SKM-1 (cell line): ENCODE data around the gene NCS1.
"Not testable (repeated sequence)": the region's sequence is repeated elsewhere in the genome, so short reads cannot be mapped to it uniquely, and the experiment has no call there.

Experiments
- DNase-seq: peaks from one replicate; lab custom pipeline; 2025; ENCODE audit not compliant: unreplicated experiment; lab: John Stamatoyannopoulos, UW

Gene NCS1

DNA sequence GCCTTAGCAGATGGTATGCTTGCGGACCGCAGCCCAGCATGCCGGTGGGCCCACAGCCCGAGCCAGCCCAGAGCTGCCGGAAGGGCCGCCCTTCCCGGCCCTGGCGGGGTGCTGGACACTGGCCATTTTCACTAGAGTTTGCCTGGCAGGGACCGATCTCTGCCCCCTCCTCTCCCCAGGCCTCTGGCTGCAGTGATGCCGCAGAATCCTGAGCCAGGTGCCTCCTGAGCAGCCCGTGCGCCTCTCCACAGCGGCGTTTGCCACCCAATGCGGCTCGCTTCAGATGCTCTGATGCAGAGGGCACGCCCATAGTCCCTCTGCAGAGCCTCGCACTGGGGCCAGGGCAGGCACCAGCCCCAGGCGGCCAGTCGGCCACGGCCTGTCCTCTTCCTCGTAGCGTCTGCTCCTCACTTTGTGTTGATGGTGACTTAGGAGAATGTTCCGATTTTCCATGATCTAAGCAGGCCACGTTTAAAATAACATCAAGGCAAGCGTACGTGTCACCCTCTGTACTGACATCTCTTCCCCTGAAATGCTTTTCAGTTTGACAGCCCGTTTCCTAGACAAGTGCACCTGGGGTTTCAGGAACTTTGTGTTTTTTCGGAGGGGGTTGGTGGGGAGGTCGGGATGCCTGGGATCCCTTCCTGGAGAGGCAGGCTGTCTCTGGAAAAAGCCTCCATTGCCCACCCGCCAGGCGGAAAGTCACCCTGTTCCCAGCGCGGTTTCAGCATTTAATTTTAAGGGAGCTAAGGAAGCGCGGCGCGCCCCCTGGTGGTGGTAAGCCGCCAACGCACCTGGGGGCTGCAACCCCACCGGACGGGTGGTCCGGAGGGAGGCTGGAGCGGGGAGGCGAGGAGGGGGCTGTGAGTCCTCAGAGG, 63.6 kb downstream of the NCS1 start:
- DNase-seq, result peak; percentile 4

DNA sequence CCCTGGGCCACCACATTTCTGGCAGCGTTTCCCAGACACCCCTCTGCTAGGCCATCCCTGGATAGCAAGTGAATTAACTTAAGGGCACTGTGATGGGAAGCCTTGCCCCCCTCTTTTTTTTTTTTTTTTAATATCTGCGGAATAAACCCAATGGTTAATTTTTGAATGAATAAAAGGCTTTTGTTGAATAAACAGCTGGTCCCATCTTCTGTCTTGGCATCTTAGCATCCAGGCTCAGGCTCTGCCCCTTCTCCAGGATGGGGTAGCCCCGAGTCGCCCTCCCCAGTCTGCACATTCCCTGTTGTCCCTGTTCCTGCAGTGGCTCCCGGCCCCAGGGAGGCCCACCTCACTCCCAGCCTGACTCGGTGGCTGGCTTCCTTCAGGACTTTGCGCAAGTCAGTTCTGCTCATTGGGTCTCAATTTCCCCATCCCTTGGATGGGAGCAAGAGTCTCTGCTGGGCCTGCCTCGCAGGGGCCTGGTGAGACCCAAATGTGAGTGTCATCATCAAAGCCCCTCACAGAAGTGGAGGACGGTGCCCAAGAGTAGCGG, 64.3 kb downstream of the NCS1 start:
- no peak for DNase-seq

DNA sequence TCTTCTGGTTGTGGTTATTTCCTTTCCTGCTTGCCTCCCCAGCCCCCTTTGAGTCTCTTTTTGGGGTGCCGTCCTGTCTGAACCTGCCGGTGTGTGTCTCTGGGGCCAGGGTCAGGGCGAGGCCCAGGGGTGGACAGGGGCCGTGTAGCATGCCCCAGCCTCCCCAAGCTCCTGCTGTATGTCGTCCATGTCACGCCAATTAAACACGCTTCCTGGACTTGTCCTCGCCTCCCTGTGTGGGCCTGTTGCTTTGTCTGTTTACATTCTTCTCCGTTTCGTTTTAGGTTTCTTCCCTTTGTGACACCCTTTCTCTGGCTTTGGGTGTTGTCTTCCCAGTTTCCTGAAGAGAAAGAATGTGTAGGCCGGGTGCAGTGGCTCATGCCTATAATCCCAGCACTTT, 64.9 kb downstream of the NCS1 start:
- DNase-seq, result no peak

DNA sequence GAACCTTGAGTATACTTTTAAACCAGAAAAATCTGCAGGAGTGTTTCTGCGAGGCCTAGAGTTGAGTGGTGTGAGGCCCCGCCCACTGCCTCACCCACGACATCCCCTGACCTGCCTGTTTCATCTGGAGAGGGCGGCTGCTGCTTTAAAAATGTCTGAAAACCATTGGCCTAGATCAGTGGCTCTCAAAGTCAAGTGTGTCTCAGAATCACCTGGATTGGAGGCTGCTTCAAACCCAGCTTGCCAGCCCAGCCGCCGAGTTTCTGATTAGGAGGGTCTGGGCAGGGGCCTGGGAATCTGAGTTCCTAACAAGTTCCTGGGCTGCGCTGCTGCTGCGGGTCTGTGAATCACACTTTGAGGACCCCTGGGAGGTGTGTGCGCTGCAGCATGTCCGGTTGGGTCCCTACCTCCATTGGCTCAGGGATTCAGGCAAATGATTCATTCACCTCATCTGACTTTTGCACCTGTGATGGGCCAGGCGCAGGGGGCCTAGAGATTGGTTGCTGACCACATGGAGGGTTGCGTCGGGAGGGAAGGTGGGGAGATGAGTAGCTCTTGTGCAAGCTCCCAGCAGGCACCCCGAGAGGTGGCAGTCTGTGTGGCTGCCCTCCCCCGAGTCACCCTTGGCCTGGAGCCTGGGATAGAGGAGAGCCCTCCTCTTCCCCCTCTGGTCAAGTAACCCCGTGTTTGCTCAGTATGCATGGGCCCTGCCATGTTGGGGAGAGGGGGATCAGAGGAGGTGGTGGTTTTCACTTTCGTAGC, 65.7 kb downstream of the NCS1 start:
- DNase-seq, result no peak

DNA sequence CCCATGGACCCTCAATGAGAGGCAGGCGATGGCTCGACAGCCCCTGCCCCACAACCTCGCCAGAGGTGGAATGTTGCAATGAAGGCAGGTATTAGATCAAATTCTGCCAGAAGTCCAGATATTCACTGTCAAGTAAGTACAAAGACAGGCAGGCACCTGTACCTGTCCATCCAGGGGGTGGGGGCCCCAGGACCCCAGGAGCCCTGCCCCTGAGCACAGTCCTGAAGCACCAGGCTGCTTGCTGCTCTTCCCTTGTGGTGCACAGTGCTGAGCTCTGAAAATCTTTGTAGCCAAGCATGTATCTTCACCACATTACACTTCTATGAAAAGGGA, 67.1 kb downstream of the NCS1 start:
- no peak for DNase-seq

DNA sequence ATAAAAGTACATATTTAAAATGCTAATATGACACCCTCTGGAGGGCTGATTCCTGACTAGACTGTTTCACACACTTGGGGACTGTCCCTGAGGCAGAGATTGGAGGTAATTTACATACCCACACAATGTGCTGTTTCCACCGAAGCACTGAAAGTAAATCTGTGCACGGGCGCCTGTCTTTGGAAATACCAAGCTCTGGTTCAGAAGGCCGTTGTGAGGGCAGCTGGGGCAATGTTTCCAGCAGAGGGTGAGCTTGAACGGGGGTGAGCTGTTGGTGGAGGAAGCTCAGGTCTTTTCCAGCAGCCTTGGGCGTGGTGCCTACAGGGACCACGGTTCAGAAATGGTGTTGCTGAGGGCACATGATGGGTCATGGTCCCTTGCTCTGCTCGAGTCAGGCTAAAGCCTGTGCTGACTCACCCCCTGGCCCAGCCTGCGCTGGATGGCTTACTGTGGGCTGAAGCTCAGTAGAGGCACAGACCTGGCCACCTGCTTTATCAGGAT, 67.6 kb downstream of the NCS1 start:
- no peak for DNase-seq

DNA sequence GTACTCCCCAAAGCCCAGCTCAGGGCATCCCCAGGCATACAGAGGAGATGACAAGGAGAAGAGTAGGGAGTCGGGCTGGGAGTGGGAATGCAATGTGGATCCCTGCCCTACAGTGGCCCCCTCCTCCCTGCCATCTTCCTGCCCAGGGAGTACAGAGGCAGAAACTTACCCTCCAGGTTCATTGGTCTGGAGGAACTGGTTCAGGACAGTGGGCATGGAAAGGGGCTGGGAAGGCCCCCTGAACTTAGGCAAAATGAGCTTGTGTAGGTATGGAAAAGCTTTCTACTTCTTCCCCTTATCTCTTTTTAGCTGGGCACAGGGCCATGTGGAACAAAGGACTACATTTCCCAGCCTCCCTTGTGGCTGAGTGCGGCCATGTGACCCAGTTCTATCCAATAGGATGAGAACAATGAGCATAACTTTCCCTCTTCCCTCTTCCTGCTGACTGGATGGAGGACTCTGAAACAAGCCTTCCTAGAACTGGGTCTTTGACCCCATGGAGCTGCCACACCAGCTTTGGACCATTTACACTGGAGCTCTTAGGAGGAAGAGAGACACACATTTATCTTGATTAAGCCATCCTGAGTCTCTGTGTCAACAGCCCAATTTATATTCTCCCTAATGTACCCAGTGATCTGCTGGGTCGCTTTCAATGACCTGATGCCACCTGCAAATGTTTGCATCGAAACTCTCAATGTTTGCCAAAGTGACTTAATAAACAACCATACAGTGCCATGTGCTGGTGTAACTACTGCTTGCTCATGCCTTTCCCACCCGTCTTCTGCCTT, 68.4 kb downstream of the NCS1 start:
- peak; percentile 60 for DNase-seq

DNA sequence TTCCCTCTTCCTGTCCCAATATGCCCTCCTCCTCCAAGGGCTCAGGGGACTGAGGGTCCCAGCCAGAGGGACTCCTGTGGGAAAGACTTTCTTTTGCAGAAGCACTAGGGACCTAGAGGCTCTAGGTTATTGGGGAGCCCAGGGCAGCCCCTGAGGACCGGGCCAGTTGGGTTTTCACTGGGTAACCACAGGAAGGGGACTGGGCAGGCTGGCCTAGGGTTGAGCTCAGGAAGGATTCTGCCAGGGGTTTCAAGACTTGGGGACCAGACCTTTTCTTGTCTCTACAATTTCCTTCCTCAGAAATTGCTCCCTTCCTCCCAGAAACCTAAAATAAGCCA, 69.0 kb downstream of the NCS1 start:
- DNase-seq, result no peak

DNA sequence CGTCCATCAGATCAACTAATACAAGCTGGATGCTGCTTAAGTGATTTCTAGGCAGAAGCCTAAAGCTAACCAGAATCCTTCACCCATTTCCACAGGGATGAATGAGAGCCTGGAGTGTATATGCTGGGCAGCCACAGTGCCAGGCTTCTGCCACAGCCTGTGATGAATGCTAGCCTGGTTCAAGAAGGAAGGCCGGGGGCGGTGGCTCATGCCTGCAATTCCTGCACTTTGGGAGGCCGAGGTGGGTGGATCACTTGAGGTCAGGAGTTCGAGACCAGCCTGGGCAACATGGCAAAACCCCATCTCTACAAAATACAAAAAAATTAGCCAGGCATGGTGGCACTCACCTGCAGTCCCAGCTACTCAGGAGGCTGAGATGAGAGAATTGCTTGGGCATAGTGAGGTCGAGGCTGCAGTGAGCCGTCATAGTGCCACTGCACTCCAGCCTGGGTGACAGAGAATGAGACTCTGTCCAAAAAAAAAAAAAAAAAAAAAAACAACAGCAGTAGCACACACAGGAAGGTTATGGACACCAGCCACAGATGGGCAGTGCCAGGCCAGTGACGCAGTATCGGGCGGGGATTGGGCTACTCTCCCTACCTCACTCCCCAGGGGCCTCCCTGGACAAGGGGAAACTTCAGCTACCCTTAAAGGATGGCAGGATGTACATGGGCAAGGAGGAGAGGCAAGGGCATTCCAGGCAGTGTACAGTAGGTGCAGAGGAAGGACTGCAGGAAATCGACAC, 70.2 kb downstream of the NCS1 start:
- DNase-seq, result no peak

DNA sequence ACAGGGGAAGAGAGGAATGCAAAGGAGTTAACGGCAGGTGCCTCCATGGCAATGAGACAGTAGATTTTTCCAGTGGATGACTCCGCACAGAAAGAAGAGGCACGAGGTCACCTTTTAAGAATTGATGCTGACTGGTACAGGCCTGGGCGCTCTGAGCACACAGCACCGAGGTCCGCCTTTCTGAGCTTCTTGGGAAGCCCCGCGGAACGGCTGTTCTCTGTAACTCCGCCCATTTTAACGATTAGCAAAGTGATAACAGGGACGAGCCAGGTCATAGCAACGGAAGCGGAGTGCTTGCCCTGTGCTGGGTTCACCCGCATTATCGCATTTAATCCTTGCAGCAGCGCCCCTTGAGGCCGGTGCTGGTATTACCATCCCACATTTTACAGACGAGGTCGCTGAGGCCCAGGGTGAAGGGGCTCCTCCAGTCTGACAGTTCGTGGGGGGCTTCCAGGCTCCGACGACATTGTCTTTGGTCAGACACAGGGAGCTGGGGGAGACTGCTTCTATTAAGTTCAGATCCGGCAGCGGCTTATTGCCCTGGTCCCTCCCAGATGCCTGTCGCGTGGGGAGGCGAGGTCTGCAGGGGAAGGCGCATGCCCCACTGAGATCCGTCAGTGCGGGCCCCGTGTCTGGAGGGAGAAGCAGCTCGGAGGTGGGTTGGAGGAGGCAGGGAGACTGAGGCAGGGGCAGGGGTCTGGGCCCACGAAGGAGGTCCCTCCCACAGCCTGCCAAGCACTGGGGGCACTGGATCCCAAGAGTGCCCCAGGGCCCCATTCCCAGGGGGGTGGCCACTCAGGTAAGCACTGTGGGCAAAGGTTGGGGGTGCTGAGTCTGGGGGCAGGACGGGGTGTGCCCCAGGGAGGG, 71.0 kb downstream of the NCS1 start:
- DNase-seq, result peak; percentile 33

DNA sequence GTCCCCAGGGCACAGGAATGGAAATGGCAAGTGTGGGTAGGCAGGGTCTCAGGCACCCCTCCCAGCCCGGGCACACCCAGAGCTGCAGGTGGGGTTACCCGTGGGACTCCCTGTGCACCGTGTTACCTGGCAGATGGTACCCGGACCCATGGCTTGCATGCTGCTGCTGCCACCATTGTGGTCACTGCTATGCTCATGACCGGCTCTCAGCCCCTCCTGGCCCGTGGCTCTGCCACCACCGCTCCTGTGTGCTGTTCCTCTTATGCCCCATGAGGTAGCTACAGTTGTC, 71.6 kb downstream of the NCS1 start:
- DNase-seq, result no peak

DNA sequence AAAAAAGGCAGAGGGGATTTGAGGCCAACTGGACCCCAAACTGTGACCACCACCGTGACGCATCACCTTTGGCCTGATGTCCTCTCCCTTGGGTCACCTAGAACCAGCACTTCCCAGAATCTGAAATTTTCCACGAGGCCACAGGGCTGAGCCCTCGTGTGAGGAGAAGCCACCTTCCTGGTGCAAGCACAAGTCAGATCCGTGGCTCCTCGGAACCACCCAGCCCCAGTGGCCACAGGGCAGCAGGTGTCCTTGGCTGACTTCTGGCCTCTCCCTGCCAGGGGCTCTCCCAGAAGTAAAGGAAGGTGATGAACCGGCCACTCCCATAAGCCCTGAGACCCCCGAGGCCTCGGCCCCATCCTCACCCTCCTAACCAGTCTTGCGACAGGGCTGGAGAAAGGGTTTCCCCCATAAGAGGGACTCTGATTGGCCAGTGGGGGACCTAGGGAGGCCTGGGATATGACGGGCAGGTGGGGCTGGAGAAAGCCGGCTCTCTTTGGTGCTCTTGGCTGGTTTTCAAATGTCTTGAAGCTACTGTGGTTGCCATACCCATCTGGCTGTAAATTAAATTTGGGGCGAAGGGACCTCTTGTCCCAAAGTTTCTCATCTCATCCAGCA, 72.5 kb downstream of the NCS1 start:
- DNase-seq, result no peak

DNA sequence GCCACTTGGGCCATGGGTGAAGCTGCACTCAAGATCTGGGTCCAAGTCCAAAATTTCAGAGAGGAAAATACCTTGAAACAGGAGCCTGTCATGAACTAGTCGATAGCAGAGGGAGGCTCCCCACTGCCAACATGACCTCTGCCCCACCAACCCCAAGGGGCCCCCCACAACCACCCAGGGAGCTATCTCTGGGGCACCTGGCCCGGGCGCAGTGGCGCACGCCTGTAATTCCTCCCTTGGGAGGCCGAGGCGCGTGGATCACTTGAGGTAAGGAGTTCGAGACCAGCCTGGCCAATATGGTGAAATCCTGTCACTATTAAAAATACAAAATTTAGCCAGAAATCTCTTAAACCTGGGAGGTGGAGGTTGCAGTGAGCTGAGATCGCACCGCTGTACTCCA, 73.3 kb downstream of the NCS1 start:
- DNase-seq, result no peak

DNA sequence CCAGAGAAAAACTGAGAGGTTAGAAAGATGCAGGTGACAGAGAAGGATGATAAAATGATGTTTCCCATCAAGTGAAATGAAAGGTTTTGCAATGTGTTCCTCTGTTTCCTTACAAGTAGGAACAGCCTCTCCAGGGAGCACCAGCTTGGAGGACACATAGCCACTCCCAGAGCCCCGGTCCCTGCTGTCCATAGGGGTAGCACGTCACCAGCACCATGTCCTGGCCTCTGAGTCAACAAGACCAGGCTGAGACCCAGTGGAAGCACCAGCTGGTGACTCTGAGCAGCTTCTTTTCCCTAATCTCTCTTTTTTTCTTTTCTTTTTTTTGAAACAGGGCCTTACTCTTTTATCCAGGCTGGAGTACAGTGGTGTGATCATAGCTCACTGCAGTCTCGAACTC, 73.9 kb downstream of the NCS1 start:
- DNase-seq, result no peak

DNA sequence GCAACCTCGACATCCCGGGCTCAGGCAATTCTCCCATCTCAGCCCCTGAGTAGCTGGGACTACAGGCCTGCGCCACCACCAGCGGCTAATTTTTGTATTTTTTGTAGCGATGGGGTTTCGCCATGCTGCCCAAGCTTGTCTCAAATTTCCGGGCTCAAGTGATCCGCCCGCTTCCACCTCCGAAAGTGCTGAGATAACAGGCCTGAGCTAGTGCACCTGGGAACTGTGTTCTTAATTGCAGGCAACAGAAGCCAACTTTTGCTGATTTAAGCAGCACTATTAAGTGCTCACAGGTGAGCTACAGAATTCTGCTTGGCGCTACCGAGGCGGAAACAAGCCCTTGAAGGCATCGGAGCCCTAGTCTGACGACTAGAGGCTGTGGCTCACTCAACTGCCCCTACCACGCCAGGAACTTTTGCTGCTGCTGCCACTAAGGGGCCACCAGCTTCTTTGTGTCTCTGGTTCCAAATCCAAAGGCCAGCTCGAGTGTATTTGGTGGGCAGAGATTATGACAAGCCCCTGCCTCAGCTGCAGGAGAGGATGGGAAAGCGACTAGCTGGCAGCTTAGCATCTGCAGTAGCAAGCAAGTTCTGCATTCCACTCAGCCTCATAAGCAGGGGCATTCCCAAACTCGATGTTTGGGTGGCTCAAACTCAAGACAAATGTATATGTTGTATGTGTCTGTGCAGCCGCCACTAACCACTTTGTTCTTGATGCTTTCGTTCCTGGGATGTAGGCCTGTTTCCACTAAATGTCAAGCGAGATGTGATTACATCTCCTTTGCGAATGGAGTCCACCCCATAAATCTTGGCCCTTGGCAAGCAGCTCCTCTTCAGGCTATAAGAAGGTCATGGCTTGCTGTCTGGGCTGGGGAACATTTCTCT, 82.8 kb downstream of the NCS1 start:
- no peak for DNase-seq

DNA sequence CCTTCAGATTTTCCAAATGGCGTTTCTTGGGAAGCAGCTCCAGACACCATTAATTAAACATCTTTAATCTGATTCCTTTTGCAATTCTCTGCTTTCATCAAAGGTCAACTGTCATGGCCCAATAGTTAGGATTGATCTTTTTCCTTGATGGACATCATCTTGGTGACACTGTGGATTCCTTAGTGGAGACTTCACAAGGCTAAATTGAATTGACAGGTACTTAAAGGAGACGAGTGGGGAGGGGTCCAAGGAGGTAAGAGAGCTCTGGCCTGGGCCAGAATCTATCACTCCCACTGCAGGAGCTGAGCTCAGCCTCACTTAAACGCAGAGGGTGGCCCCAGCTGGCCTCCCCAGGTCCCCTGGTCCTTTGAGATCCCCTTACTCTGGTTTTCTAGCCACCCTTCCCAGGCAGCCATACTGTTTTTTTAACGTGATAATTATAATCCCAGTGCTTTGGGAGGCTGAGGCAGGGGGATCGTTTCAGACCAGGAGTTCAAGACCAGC, 83.5 kb downstream of the NCS1 start:
- DNase-seq, result no peak

DNA sequence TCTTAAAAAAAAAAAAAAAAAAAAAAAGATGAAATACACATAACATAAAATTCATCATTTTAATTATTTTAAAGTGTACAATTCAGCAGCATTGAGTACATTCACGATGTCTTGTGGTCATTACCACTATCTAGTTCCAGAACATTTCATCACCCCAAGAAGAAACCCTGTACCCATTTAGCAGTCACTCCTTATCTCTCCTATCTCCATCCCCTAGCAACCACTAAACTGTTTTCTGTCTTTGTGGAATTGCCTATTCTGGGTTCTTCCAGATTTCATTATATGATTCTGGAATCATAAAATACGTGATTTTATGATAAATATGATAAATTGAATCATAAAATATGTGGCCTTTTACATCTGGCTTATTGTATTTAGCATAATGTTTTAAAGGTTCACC, 84.4 kb downstream of the NCS1 start:
- no peak for DNase-seq

DNA sequence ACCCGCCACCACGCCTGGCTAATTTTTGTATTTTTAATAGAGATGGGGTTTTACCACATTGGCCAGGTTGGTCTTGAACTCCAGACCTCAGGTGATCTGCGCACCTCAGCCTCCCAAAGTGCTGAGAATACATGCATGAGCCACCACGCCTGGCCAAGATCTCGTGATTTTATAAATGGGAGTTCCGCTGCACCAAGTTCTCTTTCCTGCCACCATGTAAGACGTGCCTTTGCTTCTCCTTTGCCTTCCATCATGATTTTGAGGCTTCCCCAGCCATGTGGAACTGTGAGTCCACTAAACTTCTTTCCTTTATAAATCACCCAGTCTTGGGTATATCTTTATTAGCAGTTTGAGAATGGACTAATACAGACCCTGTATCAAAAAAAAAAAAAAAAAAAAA, 85.9 kb downstream of the NCS1 start:
- not testable (repeated sequence) for DNase-seq
